Measurements from ENCODE around the gene PADI6. TPM values are rescaled to one million over a fixed set of nuclear protein-coding genes. Genes with fewer than 3 reads are reported as not detected.

Gene PADI6
- total and polyA plus RNA-seq, 8 donors: not detected

- H3K4me3 ChIP-seq: no peak overlapping the region
- no peak for ATAC-seq
- no peak for FAIRE-seq
- WGBS, 2 donors: 52 to 66% methylated on average over 10 of the region's 10 CpGs
- H3K4me1 ChIP-seq: no peaks in the 10 kb centered on the region
- H3K27ac ChIP-seq: no peak overlapping the region
- intact Hi-C loops (cut with DNase I): no loop called here
- no peaks in the 10 kb centered on the region for H3K9me3 ChIP-seq
- TF ChIP-seq CTCF (IDR thresholded peaks at IDR 0.05): no peak
- H3K36me3 ChIP-seq: no peaks in the 10 kb centered on the region
- no peak for DNase-seq
- no peaks in the 10 kb centered on the region for H3K27me3 ChIP-seq
Measured at GRCh38 chr1:17392199-17392740, 20.3 kb downstream of the PADI6 start.

GRCh38 chr1:17393230-17393629 lies 21.2 kb downstream of the PADI6 start:
- FAIRE-seq: no peak
- ATAC-seq: no peak

GRCh38 chr1:17397910-17398695 lies 26.1 kb downstream of the PADI6 start:
- no peak for TF ChIP-seq CTCF (IDR thresholded peaks at IDR 0.05)
- Histone ChIP-seq H3K4me3 (no peak overlapping the region), H3K27ac (no peak overlapping the region), H3K9me3 (no peaks in the 10 kb centered on the region), H3K27me3 (no peaks in the 10 kb centered on the region), H3K4me1 (no peaks in the 10 kb centered on the region), H3K36me3 (no peaks in the 10 kb centered on the region)
- intact Hi-C loops (cut with DNase I): no loop called here
- no peak for DNase-seq
- no peak for ATAC-seq
- FAIRE-seq: no peak
- WGBS, 2 donors: 70 to 87% methylated on average over 7 of the region's 7 CpGs

More at GRCh38 chr1:17393230-17393629, 21.2 kb downstream of the PADI6 start:
- DNase-seq: no peak
- H3K9me3 ChIP-seq: no peaks in the 10 kb centered on the region
- no peaks in the 10 kb centered on the region for H3K4me1 ChIP-seq
- no peaks in the 10 kb centered on the region for H3K36me3 ChIP-seq
- no peak overlapping the region for H3K4me3 ChIP-seq
- H3K27me3 ChIP-seq: no peaks in the 10 kb centered on the region
- no peak for TF ChIP-seq CTCF (IDR thresholded peaks at IDR 0.05)
- H3K27ac ChIP-seq: no peak overlapping the region
- intact Hi-C loops (cut with DNase I): no loop called here
- 56 to 60% methylated on average over 8 of the region's 8 CpGs for WGBS, 2 donors

- ATAC-seq (no peak), DNase-seq (no peak), FAIRE-seq (no peak)
- H3K27ac ChIP-seq: no peak overlapping the region
- H3K4me3 ChIP-seq: no peak overlapping the region
- intact Hi-C loops (cut with DNase I): no loop called here
- no peaks in the 10 kb centered on the region for H3K4me1 ChIP-seq
- H3K27me3 ChIP-seq: no peaks in the 10 kb centered on the region
- H3K36me3 ChIP-seq: no peaks in the 10 kb centered on the region
- TF ChIP-seq CTCF (IDR thresholded peaks at IDR 0.05): no peak
- no peaks in the 10 kb centered on the region for H3K9me3 ChIP-seq
- 83 to 84% methylated on average over 11 of the region's 11 CpGs for WGBS, 2 donors
Measured at GRCh38 chr1:17400725-17401341, 28.8 kb downstream of the PADI6 start.

DNA sequence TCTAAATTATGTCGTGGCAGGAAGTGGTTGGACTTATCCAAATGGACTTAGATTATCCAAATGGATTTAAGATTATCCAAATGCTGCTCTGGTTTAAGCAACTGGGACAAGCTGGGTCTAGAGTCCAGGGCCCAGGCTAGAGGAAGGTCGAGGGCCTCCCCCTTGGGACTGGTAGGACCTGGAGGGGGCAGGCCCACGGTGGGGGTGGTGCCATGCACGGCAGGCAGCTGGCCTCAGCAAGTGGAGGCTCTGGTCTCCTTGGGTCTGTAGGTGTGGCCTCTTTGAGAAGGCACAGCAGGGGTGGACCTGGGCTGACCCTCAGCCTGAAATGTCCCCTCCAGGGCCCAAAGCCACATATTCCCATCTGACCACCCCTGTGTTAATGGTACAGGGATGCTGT lies 29.8 kb downstream of the PADI6 start:
- Histone ChIP-seq H3K9me3 (no peaks in the 10 kb centered on the region), H3K27me3 (no peaks in the 10 kb centered on the region), H3K4me1 (no peaks in the 10 kb centered on the region), H3K4me3 (no peak overlapping the region), H3K36me3 (no peaks in the 10 kb centered on the region), H3K27ac (no peak overlapping the region)
- 48 to 57% methylated on average over 4 of the region's 4 CpGs for WGBS, 2 donors
- intact Hi-C loops (cut with DNase I): no loop called here
- no peak for DNase-seq
- FAIRE-seq: no peak
- no peak for TF ChIP-seq CTCF (IDR thresholded peaks at IDR 0.05)
- ATAC-seq: no peak

Data from pancreas (tissue), 10 donors.